Endothelial cell (in vitro differentiated cells): ENCODE data around the gene CAMP. TPM values are rescaled to one million over a fixed set of nuclear protein-coding genes. Genes with fewer than 3 reads are reported as not detected.

Source experiments
- DNase-seq: peaks from one replicate; pipeline ENCODE4 v3.0.0; 2021; ENCODE audit warnings: low spot score
- H3K27ac Mint-ChIP-seq: one replicate; pipeline ENCODE4 v1.8.0; 2021; ENCODE audit warnings: mixed read lengths, inconsistent platforms; ENCODE audit not compliant: unreplicated experiment
- H3K27me3 Mint-ChIP-seq: one replicate; pipeline ENCODE4 v1.8.0; 2021; ENCODE audit warnings: mild to moderate bottlenecking, moderate library complexity, mixed read lengths, inconsistent platforms; ENCODE audit not compliant: unreplicated experiment
- H3K36me3 Mint-ChIP-seq: one replicate; pipeline ENCODE4 v1.8.0; 2021; ENCODE audit warnings: mild to moderate bottlenecking, low read depth, mixed read lengths, inconsistent platforms; ENCODE audit not compliant: unreplicated experiment
- H3K4me1 Mint-ChIP-seq: one replicate; pipeline ENCODE4 v1.8.0; 2021; ENCODE audit warnings: mild to moderate bottlenecking, mixed read lengths, inconsistent platforms; ENCODE audit not compliant: unreplicated experiment
- H3K4me3 Mint-ChIP-seq: one replicate; pipeline ENCODE4 v1.8.0; 2021; ENCODE audit warnings: mild to moderate bottlenecking, mixed read lengths, inconsistent platforms; ENCODE audit not compliant: unreplicated experiment
- H3K9me3 Mint-ChIP-seq: one replicate; pipeline ENCODE4 v1.8.0; 2021; ENCODE audit warnings: mixed read lengths, inconsistent platforms; ENCODE audit not compliant: unreplicated experiment
- CTCF ChIP-seq: fragments of 200-600 bp; sonication (generic); IDR thresholded peaks from one replicate; pipeline ENCODE4 v1.5.0; 2021; ENCODE audit warnings: antibody characterized with exemption; ENCODE audit not compliant: unreplicated experiment
- total RNA-seq: library from RNA; stranded (reverse); fragmentation: NEBNext Ultra II Directional; extraction: Animal tissue kit (Norgen Biotek cat#: 25700); gene quantifications from one replicate; pipeline ENCODE4 v1.2.1, GENCODE V29; 2021; ENCODE audit not compliant: unreplicated experiment

Gene CAMP
- total RNA-seq, 1 donor from 2014 or later = not detected

- H3K27ac Mint-ChIP-seq = no peak overlapping the region
- peaks cover 17% of the 10 kb centered on the region for H3K36me3 Mint-ChIP-seq
- no peak overlapping the region for H3K4me3 Mint-ChIP-seq
- DNase-seq = no peak
- peaks cover 5% of the 10 kb centered on the region for H3K27me3 Mint-ChIP-seq
- TF ChIP-seq CTCF = no peak
- H3K4me1 Mint-ChIP-seq = peaks cover 24% of the 10 kb centered on the region
- H3K9me3 Mint-ChIP-seq = no peaks in the 10 kb centered on the region
Measured at GRCh38 chr3:48184299-48184698, 39.0 kb upstream of the CAMP start.

- TF ChIP-seq CTCF = no peak
- Mint-ChIP-seq H3K27ac (peak overlapping the region; percentile 57), H3K36me3 (peaks cover 17% of the 10 kb centered on the region), H3K9me3 (no peaks in the 10 kb centered on the region), H3K4me1 (peaks cover 24% of the 10 kb centered on the region), H3K4me3 (no peak overlapping the region), H3K27me3 (peaks cover 9% of the 10 kb centered on the region)
- no peak for DNase-seq
Measured at GRCh38 chr3:48185129-48185528, 38.2 kb upstream of the CAMP start.

GRCh38 chr3:48186631-48187300 lies 36.5 kb upstream of the CAMP start:
- Mint-ChIP-seq H3K27me3 (peaks cover 10% of the 10 kb centered on the region), H3K4me1 (peaks cover 27% of the 10 kb centered on the region), H3K27ac (peak overlapping the region; percentile 88), H3K36me3 (peaks cover 14% of the 10 kb centered on the region), H3K4me3 (peak overlapping the region; percentile 93), H3K9me3 (no peaks in the 10 kb centered on the region)
- DNase-seq = no peak
- TF ChIP-seq CTCF = no peak

- peak; percentile 7 for TF ChIP-seq CTCF
- no peak for DNase-seq
- peaks cover 13% of the 10 kb centered on the region for H3K36me3 Mint-ChIP-seq
- H3K27me3 Mint-ChIP-seq = peaks cover 10% of the 10 kb centered on the region
- peak overlapping the region; percentile 88 for H3K27ac Mint-ChIP-seq
- no peaks in the 10 kb centered on the region for H3K9me3 Mint-ChIP-seq
- H3K4me1 Mint-ChIP-seq = peaks cover 27% of the 10 kb centered on the region
- H3K4me3 Mint-ChIP-seq = peak overlapping the region; percentile 93
Measured at GRCh38 chr3:48187301-48187578, 36.1 kb upstream of the CAMP start.

GRCh38 chr3:48187579-48188265 lies 35.6 kb upstream of the CAMP start:
- peak overlapping the region; percentile 93 for H3K4me3 Mint-ChIP-seq
- DNase-seq = peak; percentile 55
- H3K36me3 Mint-ChIP-seq = peaks cover 8% of the 10 kb centered on the region
- no peak for TF ChIP-seq CTCF
- peaks cover 10% of the 10 kb centered on the region for H3K27me3 Mint-ChIP-seq
- H3K4me1 Mint-ChIP-seq = peaks cover 27% of the 10 kb centered on the region
- peak overlapping the region; percentile 64 for H3K27ac Mint-ChIP-seq
- H3K9me3 Mint-ChIP-seq = no peaks in the 10 kb centered on the region
